GM21367 (cell line): ENCODE measurements around the gene DHRS13.
"Not testable (repeated sequence)": the region's sequence is repeated elsewhere in the genome, so short reads cannot be mapped to it uniquely, and the experiment has no call there.

Source experiments
- ATAC-seq: cut with Tn5 transposase; IDR thresholded peaks from one replicate; pipeline ENCODE4 v1.9.1; 2021; ENCODE audit not compliant: unreplicated experiment

DHRS13 gene

GRCh38 chr17:28864991-28865849 lies 37.7 kb downstream of the DHRS13 start:
- ATAC-seq, result no peak

GRCh38 chr17:28863953-28864352 lies 38.9 kb downstream of the DHRS13 start:
- ATAC-seq, result no peak

GRCh38 chr17:28862561-28862960 lies 40.3 kb downstream of the DHRS13 start:
- no peak for ATAC-seq

- no peak for ATAC-seq
Measured at GRCh38 chr17:28861393-28862203, 41.3 kb downstream of the DHRS13 start.

- ATAC-seq, result no peak
Measured at GRCh38 chr17:28860363-28860808, 42.5 kb downstream of the DHRS13 start.

GRCh38 chr17:28858801-28859355 lies 44.0 kb downstream of the DHRS13 start:
- no peak for ATAC-seq

- no peak for ATAC-seq
Measured at GRCh38 chr17:28857905-28858800, 44.7 kb downstream of the DHRS13 start.

GRCh38 chr17:28856028-28856574 lies 46.8 kb downstream of the DHRS13 start:
- ATAC-seq, result no peak

GRCh38 chr17:28855336-28855679 lies 47.6 kb downstream of the DHRS13 start:
- no peak for ATAC-seq

- peak; percentile 72 for ATAC-seq
Measured at GRCh38 chr17:28854457-28855335, 48.2 kb downstream of the DHRS13 start, which contains the start of gene ERAL1. Gene ERAL1, plus strand, starts transcription at chr17:28855016. Its CDS starts 19 bp downstream, at chr17:28855035.

GRCh38 chr17:28853295-28853694 lies 49.6 kb downstream of the DHRS13 start:
- ATAC-seq, result no peak

GRCh38 chr17:28849281-28849680 lies 53.6 kb downstream of the DHRS13 start:
- no peak for ATAC-seq

- not testable (repeated sequence) for ATAC-seq
Measured at GRCh38 chr17:28848667-28849066, 54.2 kb downstream of the DHRS13 start.
